ENCODE results near the gene HOXC4. TPM values are rescaled to one million over a fixed set of nuclear protein-coding genes. Genes with fewer than 3 reads are reported as not detected.

HOXC4 gene
- total RNA-seq, 1 experiment from 2014 or later = 9.7 TPM

DNA sequence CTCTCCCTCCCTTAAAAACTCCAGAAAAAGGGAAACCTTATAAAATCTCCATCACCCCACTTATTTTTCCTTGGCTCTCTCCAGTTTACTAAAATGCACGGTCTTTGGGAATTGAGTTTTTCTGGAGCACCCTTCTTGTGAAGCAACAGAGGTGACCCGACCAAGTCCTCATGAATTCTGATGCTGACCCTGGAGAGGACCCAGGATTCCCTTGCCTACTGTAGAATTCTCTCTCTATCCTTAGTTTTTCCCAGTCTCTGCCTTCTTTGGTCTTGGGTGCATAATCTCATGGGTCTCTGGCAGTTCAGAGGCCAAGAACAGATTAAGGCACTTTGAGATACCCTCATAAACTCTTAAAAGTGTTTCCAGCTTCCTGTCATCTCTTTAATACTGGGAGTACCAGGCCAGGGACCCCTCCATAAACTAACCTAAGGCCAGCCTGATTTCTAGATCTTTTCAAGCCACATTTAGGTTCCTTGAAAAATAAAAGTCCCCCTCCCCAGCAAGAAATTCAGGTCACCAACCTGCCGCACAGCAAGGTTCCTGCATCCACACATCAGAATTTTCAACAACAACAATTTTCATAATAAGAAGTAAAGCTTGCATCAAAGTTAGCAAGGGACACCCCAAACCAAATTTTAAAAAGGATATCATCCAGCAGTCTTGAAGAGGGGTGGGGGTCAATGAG is 5.1 kb upstream of the HOXC4 start:
- Histone ChIP-seq H3K9me3 (ENCODE audit: low read length) (no peaks in the 10 kb centered on the region), H3K36me3 (ENCODE audit: insufficient read depth, low read length) (no peaks in the 10 kb centered on the region), H3K27me3 (ENCODE audit: low read length) (no peaks in the 10 kb centered on the region), H3K4me1 (ENCODE audit: low read length) (peaks cover 26% of the 10 kb centered on the region), H2AFZ (ENCODE audit: low read length) (no peak overlapping the region), H3K9ac (ENCODE audit: low read length) (no peak overlapping the region), H3K4me2 (ENCODE audit: low read depth, low read length, poor library complexity, severe bottlenecking) (no peak overlapping the region), H3K79me2 (ENCODE audit: low read length) (no peaks in the 10 kb centered on the region), H3K27ac (ENCODE audit: low read length) (no peak overlapping the region), H4K20me1 (ENCODE audit: insufficient read depth, low read depth, low read length) (no peaks in the 10 kb centered on the region), H3K4me3 (ENCODE audit: low read length) (no peak overlapping the region), H3K9me2 (replicated peaks; ENCODE audit: insufficient read depth, low read length) (no peaks in the 10 kb centered on the region)
- no peak for DNase-seq

GRCh38 chr12:54049108-54049507 is 4.5 kb upstream of the HOXC4 start:
- H3K9me2 ChIP-seq (replicated peaks; ENCODE audit: insufficient read depth, low read length) = no peaks in the 10 kb centered on the region
- no peak overlapping the region for H3K4me2 ChIP-seq (ENCODE audit: low read depth, low read length, poor library complexity, severe bottlenecking)
- H3K36me3 ChIP-seq (ENCODE audit: insufficient read depth, low read length) = no peaks in the 10 kb centered on the region
- H3K4me3 ChIP-seq (ENCODE audit: low read length) = no peak overlapping the region
- no peaks in the 10 kb centered on the region for H3K27me3 ChIP-seq (ENCODE audit: low read length)
- H2AFZ ChIP-seq (ENCODE audit: low read length) = no peak overlapping the region
- H3K4me1 ChIP-seq (ENCODE audit: low read length) = peaks cover 20% of the 10 kb centered on the region
- no peak overlapping the region for H3K9ac ChIP-seq (ENCODE audit: low read length)
- no peaks in the 10 kb centered on the region for H3K9me3 ChIP-seq (ENCODE audit: low read length)
- no peak overlapping the region for H3K27ac ChIP-seq (ENCODE audit: low read length)
- DNase-seq = no peak
- H3K79me2 ChIP-seq (ENCODE audit: low read length) = peaks cover 5% of the 10 kb centered on the region
- H4K20me1 ChIP-seq (ENCODE audit: insufficient read depth, low read depth, low read length) = no peaks in the 10 kb centered on the region

GRCh38 chr12:54050482-54050810 is 3.2 kb upstream of the HOXC4 start:
- 0 out of 2 replicates have a peak, but pooled peaks cover 2% of the 10 kb centered on the region for H3K36me3 ChIP-seq (ENCODE audit: insufficient read depth, low read length)
- no peaks in the 10 kb centered on the region for H3K27me3 ChIP-seq (ENCODE audit: low read length)
- peaks cover 25% of the 10 kb centered on the region for H3K4me1 ChIP-seq (ENCODE audit: low read length)
- DNase-seq = no peak
- H4K20me1 ChIP-seq (ENCODE audit: insufficient read depth, low read depth, low read length) = peaks cover 4% of the 10 kb centered on the region; the same call in 1 of the 2 replicates
- no peaks in the 10 kb centered on the region for H3K9me2 ChIP-seq (replicated peaks; ENCODE audit: insufficient read depth, low read length)
- H3K9ac ChIP-seq (ENCODE audit: low read length) = no peak overlapping the region
- no peak overlapping the region for H3K4me3 ChIP-seq (ENCODE audit: low read length)
- H3K79me2 ChIP-seq (ENCODE audit: low read length) = peaks cover 16% of the 10 kb centered on the region
- no peaks in the 10 kb centered on the region for H3K9me3 ChIP-seq (ENCODE audit: low read length)
- no peak overlapping the region for H2AFZ ChIP-seq (ENCODE audit: low read length)
- no peak overlapping the region for H3K27ac ChIP-seq (ENCODE audit: low read length)
- no peak overlapping the region for H3K4me2 ChIP-seq (ENCODE audit: low read depth, low read length, poor library complexity, severe bottlenecking)

GRCh38 chr12:54051026-54051842 is 2.4 kb upstream of the HOXC4 start:
- H3K9ac ChIP-seq (ENCODE audit: low read length) = 0 out of 2 replicates have a peak overlapping the region, but pooled peaks have one; percentile 12
- H4K20me1 ChIP-seq (ENCODE audit: insufficient read depth, low read depth, low read length) = peaks cover 4% of the 10 kb centered on the region; the same call in 1 of the 2 replicates
- no peak for DNase-seq
- H3K4me3 ChIP-seq (ENCODE audit: low read length) = no peak overlapping the region
- no peaks in the 10 kb centered on the region for H3K9me2 ChIP-seq (replicated peaks; ENCODE audit: insufficient read depth, low read length)
- no peak overlapping the region for H3K27ac ChIP-seq (ENCODE audit: low read length)
- peaks cover 17% of the 10 kb centered on the region for H3K79me2 ChIP-seq (ENCODE audit: low read length)
- no peaks in the 10 kb centered on the region for H3K27me3 ChIP-seq (ENCODE audit: low read length)
- no peaks in the 10 kb centered on the region for H3K9me3 ChIP-seq (ENCODE audit: low read length)
- H2AFZ ChIP-seq (ENCODE audit: low read length) = no peak overlapping the region
- peaks cover 33% of the 10 kb centered on the region for H3K4me1 ChIP-seq (ENCODE audit: low read length)
- H3K36me3 ChIP-seq (ENCODE audit: insufficient read depth, low read length) = peaks cover 8% of the 10 kb centered on the region; the same call in 1 of the 2 replicates
- peak overlapping the region; percentile 99 for H3K4me2 ChIP-seq (ENCODE audit: low read depth, low read length, poor library complexity, severe bottlenecking)

- no peak overlapping the region for H3K27ac ChIP-seq (ENCODE audit: low read length)
- peaks cover 8% of the 10 kb centered on the region; the same call in 1 of the 2 replicates for H3K36me3 ChIP-seq (ENCODE audit: insufficient read depth, low read length)
- H3K79me2 ChIP-seq (ENCODE audit: low read length) = peaks cover 17% of the 10 kb centered on the region
- no peaks in the 10 kb centered on the region for H3K27me3 ChIP-seq (ENCODE audit: low read length)
- peak overlapping the region; percentile 98 for H3K4me3 ChIP-seq (ENCODE audit: low read length)
- H3K9ac ChIP-seq (ENCODE audit: low read length) = peak overlapping the region; percentile 95
- H3K4me1 ChIP-seq (ENCODE audit: low read length) = peaks cover 36% of the 10 kb centered on the region
- no peaks in the 10 kb centered on the region for H3K9me3 ChIP-seq (ENCODE audit: low read length)
- H3K9me2 ChIP-seq (replicated peaks; ENCODE audit: insufficient read depth, low read length) = no peaks in the 10 kb centered on the region
- peak overlapping the region; percentile 13 for H2AFZ ChIP-seq (ENCODE audit: low read length)
- DNase-seq = peak; percentile 56
- peak overlapping the region; percentile 99 for H3K4me2 ChIP-seq (ENCODE audit: low read depth, low read length, poor library complexity, severe bottlenecking)
- peaks cover 4% of the 10 kb centered on the region; the same call in 1 of the 2 replicates for H4K20me1 ChIP-seq (ENCODE audit: insufficient read depth, low read depth, low read length)
Observed at GRCh38 chr12:54051874-54052437, 1.7 kb upstream of the HOXC4 start.

- Histone ChIP-seq H3K4me2 (ENCODE audit: low read depth, low read length, poor library complexity, severe bottlenecking) (peak overlapping the region; percentile 99), H4K20me1 (ENCODE audit: insufficient read depth, low read depth, low read length) (peaks cover 4% of the 10 kb centered on the region; the same call in 1 of the 2 replicates), H3K27ac (ENCODE audit: low read length) (peak overlapping the region; percentile 83; the same call in 1 of the 2 replicates), H3K79me2 (ENCODE audit: low read length) (peaks cover 17% of the 10 kb centered on the region), H3K9me3 (ENCODE audit: low read length) (no peaks in the 10 kb centered on the region), H3K9ac (ENCODE audit: low read length) (peak overlapping the region; percentile 95), H2AFZ (ENCODE audit: low read length) (peak overlapping the region; percentile 13; the same call in 1 of the 2 replicates), H3K27me3 (ENCODE audit: low read length) (no peaks in the 10 kb centered on the region), H3K4me1 (ENCODE audit: low read length) (peaks cover 36% of the 10 kb centered on the region), H3K9me2 (replicated peaks; ENCODE audit: insufficient read depth, low read length) (no peaks in the 10 kb centered on the region), H3K36me3 (ENCODE audit: insufficient read depth, low read length) (peaks cover 8% of the 10 kb centered on the region; the same call in 1 of the 2 replicates), H3K4me3 (ENCODE audit: low read length) (peak overlapping the region; percentile 98)
- DNase-seq = no peak
Observed at GRCh38 chr12:54052438-54053002, 1.1 kb upstream of the HOXC4 start.

- peaks cover 8% of the 10 kb centered on the region; the same call in 1 of the 2 replicates for H3K36me3 ChIP-seq (ENCODE audit: insufficient read depth, low read length)
- peak overlapping the region; percentile 83 for H3K27ac ChIP-seq (ENCODE audit: low read length)
- peak overlapping the region; percentile 7; the same call in 1 of the 2 replicates for H2AFZ ChIP-seq (ENCODE audit: low read length)
- peak overlapping the region; percentile 95 for H3K9ac ChIP-seq (ENCODE audit: low read length)
- peaks cover 17% of the 10 kb centered on the region for H3K79me2 ChIP-seq (ENCODE audit: low read length)
- no peaks in the 10 kb centered on the region for H3K9me2 ChIP-seq (replicated peaks; ENCODE audit: insufficient read depth, low read length)
- no peaks in the 10 kb centered on the region for H3K9me3 ChIP-seq (ENCODE audit: low read length)
- peaks cover 36% of the 10 kb centered on the region for H3K4me1 ChIP-seq (ENCODE audit: low read length)
- peak overlapping the region; percentile 99 for H3K4me2 ChIP-seq (ENCODE audit: low read depth, low read length, poor library complexity, severe bottlenecking)
- H3K27me3 ChIP-seq (ENCODE audit: low read length) = no peaks in the 10 kb centered on the region
- H3K4me3 ChIP-seq (ENCODE audit: low read length) = peak overlapping the region; percentile 98
- peak; percentile 92 for DNase-seq
- peaks cover 4% of the 10 kb centered on the region; the same call in 1 of the 2 replicates for H4K20me1 ChIP-seq (ENCODE audit: insufficient read depth, low read depth, low read length)
Observed at GRCh38 chr12:54053003-54053750, 458 bp upstream of the HOXC4 start.

Data from Karpas-422 (cell line).